ENCODE data around the gene KXD1.
"Not testable (repeated sequence)": the region's sequence is repeated elsewhere in the genome, so short reads cannot be mapped to it uniquely, and the experiment has no call there.

Gene KXD1

GRCh38 chr19:18577365-18577914 is 19.8 kb downstream of the KXD1 start:
- no peak for DNase-seq (ENCODE audit: low read depth in 4 of 4, low spot score in 1 of 4)

- DNase-seq (ENCODE audit: low read depth in 4 of 4, low spot score in 1 of 4) = no peak
Measured at GRCh38 chr19:18580311-18580710, 22.6 kb downstream of the KXD1 start.

GRCh38 chr19:18586306-18586705 is 28.6 kb downstream of the KXD1 start:
- no peak for DNase-seq (ENCODE audit: low read depth in 4 of 4, low spot score in 1 of 4)

- no peak for DNase-seq (ENCODE audit: low read depth in 4 of 4, low spot score in 1 of 4)
Measured at GRCh38 chr19:18587561-18587960, 29.9 kb downstream of the KXD1 start.

GRCh38 chr19:18587962-18588610 is 30.4 kb downstream of the KXD1 start:
- peak in 1 of 4 experiments; percentile 20 for DNase-seq (ENCODE audit: low read depth in 4 of 4, low spot score in 1 of 4)

GRCh38 chr19:18588611-18589379 is 31.1 kb downstream of the KXD1 start, which contains the start of gene REX1BD:
REX1BD (plus strand) TSS chr19:18588798; CDS start chr19:18588802, 4 bp downstream.
- peak; percentile 66 to 90 (median 84) for DNase-seq (ENCODE audit: low read depth in 4 of 4, low spot score in 1 of 4)

- DNase-seq (ENCODE audit: low read depth in 4 of 4, low spot score in 1 of 4) = peak in 2 of 4 experiments; percentile 31 to 48
Measured at GRCh38 chr19:18589380-18590272, 32.0 kb downstream of the KXD1 start.

- DNase-seq (ENCODE audit: low read depth in 4 of 4, low spot score in 1 of 4) = no peak
Measured at GRCh38 chr19:18590273-18591272, 32.9 kb downstream of the KXD1 start.

- no peak for DNase-seq (ENCODE audit: low read depth in 4 of 4, low spot score in 1 of 4)
Measured at GRCh38 chr19:18591735-18592385, 34.2 kb downstream of the KXD1 start.

- DNase-seq (ENCODE audit: low read depth in 4 of 4, low spot score in 1 of 4) = not testable (repeated sequence)
Measured at GRCh38 chr19:18592732-18593131, 35.1 kb downstream of the KXD1 start.

- DNase-seq (ENCODE audit: low read depth in 4 of 4, low spot score in 1 of 4) = no peak
Measured at GRCh38 chr19:18593367-18594095, 35.9 kb downstream of the KXD1 start.

- peak; percentile 44 to 68 (median 65) for DNase-seq (ENCODE audit: low read depth in 4 of 4, low spot score in 1 of 4)
Measured at GRCh38 chr19:18594096-18594823, 36.6 kb downstream of the KXD1 start.

GRCh38 chr19:18594824-18595373 is 37.2 kb downstream of the KXD1 start:
- no peak for DNase-seq (ENCODE audit: low read depth in 4 of 4, low spot score in 1 of 4)

- no peak for DNase-seq (ENCODE audit: low read depth in 4 of 4, low spot score in 1 of 4)
Measured at GRCh38 chr19:18595475-18595874, 37.8 kb downstream of the KXD1 start.

- DNase-seq (ENCODE audit: low read depth in 4 of 4, low spot score in 1 of 4) = no peak
Measured at GRCh38 chr19:18596752-18597157, 39.1 kb downstream of the KXD1 start.

GRCh38 chr19:18597809-18598660 is 40.4 kb downstream of the KXD1 start:
- DNase-seq (ENCODE audit: low read depth in 4 of 4, low spot score in 1 of 4) = no peak

GRCh38 chr19:18599485-18599884 is 41.8 kb downstream of the KXD1 start:
- DNase-seq (ENCODE audit: low read depth in 4 of 4, low spot score in 1 of 4) = no peak

Measured in stimulated activated CD4-positive, alpha-beta T cell treated with anti-CD3 and anti-CD28 coated beads, Interleukin-1b, Interleukin-23, amount 100 ng/mL, for 24 hours (primary cell).